RCC 7860 (cell line): ENCODE measurements around the gene NME9.

Experiments
- DNase-seq: peaks from one replicate; pipeline ENCODE4 v3.0.0-alpha.2; 2015; ENCODE audit warnings: low spot score
- FAIRE-seq: peaks from 2 replicates; lab custom pipeline; 2012; peaks lifted over from hg19 to GRCh38; lab: Jason Lieb, UNC

Gene NME9

DNA sequence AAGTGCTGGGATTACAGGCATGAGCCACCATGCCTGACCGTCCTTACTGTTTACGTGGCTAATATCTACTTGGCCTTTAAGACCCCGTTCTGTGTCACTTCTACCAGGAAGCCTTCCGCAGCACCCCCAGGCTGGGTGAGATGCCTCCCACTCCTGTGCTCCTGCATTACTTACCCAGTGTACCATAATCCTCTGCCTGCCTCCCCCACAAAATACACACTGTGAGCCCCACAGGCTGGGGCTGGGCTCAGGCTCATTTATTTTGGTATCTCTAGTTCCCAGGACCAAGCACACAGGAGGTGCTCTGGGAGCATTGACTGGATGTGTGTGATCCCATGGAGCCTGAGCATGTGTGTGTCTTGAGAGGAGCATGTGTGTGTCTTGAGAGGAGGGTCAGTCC is 33.7 kb upstream of the NME9 start:
- FAIRE-seq: no peak
- no peak for DNase-seq

DNA sequence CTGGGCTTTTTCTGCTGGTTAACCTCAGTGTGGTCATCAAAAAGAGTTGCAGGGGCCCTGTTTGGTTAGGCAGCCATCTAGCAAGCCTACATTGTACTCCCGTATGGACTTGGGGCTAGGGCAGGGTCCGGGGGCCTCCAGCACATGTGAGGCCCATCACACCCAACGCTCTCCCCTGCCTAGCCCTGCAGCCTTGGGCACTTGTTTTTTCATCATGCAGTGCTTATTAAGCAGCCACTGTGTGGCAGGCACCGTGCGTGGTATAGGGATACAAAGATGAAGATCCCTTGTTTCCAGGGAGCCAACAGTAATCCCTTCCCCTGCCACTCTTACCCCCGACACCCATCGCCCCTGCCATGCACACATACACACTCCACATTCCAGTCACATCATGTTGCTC is 32.9 kb upstream of the NME9 start:
- no peak for DNase-seq
- no peak for FAIRE-seq

DNA sequence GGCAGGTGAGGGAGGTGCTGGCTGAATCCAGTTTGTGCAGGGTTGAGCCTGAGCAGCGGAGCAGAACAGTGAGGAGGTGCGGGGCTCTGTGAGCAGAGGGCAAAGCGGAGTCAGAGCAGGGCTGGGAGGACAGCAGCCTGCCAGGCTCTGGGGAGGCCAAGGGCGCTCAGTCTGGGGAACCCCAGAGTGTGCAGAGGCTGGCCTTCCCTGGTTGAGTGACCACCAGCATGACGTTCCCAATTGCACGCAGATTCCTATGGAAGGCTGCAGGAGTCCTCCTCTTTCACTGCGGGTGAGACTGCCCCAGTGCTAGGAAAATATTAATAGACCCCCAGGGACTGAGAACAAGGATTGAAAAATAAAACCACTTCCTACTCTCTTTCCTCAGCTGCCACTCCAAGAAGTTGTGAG is 31.9 kb upstream of the NME9 start:
- peak; percentile 92 for DNase-seq
- FAIRE-seq: peak; percentile 95

DNA sequence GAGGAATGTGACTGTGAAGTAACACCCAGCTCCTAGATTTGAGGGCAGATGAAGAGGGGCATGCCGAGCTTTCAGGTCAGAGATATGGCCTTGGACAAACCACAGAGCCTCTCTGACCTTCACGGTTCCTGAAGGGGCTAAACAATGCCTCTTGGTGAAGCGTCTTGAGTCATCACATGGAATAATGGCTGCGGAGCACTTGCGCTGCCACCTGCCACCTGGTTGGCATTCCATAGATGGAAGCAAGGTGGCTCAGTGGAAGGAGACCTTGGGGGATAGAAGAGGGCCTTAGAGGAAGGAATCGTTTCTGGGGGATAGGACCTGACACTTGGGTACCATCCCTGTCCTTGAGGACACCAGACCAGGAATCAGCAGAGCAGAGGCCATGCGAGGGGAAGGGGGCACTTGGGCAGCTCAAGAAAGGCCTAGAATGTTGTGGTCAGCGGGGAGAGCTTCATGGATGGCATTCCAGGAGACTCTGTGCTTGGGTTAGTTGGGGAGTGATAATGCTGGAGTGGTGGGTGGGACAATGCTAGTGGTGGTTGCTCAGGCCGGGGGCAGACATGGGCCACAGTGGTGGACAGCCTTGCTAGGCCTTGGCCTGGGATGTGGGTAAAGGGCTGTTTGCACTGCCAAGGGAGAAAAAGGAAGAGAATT is 31.3 kb upstream of the NME9 start:
- DNase-seq (peak; percentile 37), FAIRE-seq (no peak)

DNA sequence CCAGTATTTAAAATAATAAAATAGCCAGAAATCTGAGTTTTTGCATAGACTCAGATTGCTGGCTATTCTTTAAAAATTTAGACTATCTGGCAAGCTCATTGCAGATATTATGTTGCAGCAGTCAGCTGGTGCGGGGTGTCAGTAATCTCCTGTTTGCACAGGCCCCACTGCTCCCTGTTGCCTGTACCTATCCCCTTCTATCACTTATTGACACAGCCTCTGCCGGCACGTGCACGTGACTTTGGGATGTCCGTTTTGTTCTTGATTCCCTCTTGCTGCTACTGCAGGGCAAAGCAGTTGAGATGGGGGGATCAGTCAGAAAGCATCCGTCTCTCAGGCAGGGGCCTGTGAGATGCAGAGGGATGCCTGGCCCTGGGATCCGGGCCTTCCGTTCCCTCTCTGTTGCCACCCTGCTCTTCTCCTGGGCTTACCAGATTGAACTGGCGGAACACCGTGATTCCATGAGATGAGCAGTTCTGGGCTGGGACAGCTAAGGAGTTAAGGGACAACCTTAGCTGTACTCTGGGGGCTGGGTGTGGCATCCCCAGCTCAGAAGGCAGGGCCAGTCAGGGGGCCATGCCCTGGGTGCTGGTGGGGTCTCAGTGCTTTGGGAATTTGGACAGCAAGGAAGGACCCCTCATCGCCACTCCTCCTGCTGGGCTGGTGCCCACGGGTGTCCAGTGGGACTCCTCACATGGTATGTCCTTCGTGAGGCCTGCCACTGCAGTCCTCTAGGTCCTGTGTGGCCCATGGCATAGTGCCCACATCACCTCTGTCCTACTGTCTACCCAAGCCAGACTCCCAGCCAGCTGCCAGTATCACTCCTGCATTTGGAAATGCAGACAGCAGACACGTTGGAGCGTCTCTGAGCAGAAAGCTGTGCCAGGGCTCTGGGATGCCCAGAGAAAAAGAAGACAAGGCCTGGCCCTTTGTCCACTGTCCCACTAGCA is 30.5 kb upstream of the NME9 start:
- DNase-seq: no peak
- no peak for FAIRE-seq

DNA sequence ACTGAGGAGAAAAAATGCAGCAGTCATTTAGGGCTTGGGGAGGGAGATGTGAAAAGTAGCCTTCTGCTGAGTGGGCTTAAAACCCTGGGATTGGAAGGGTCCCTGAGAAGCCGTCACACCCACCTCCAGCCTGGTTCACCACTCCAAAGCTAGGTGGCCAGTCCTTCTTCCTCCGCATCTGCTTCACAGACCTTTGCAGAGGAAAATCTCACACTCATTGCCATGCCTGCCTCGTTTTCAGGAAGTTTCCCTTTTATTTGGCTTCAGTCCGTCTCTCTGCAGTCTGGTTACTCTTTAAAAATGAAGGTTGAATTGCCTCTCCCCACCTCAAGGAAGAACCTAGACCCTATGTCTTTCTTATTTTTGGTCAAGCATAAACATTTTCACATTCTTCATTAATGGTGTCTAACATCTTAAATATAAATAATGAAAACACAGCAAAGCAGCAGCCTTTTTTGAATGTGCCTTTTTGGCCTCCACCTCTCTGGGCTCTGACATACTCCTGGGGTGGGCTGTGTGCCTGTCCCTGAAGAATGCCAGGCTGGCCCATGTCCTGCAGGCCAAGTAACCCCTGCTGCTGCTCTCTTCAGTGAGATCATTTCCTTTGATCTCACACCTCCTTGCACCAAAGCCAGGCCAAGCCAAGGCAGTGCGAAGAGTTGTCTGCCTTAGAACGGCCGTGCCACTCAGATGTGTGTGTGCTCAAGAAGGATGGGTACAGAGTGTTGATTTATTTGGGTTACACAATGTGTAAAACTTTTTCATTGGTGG is 29.7 kb upstream of the NME9 start:
- FAIRE-seq: no peak
- DNase-seq: peak; percentile 8

DNA sequence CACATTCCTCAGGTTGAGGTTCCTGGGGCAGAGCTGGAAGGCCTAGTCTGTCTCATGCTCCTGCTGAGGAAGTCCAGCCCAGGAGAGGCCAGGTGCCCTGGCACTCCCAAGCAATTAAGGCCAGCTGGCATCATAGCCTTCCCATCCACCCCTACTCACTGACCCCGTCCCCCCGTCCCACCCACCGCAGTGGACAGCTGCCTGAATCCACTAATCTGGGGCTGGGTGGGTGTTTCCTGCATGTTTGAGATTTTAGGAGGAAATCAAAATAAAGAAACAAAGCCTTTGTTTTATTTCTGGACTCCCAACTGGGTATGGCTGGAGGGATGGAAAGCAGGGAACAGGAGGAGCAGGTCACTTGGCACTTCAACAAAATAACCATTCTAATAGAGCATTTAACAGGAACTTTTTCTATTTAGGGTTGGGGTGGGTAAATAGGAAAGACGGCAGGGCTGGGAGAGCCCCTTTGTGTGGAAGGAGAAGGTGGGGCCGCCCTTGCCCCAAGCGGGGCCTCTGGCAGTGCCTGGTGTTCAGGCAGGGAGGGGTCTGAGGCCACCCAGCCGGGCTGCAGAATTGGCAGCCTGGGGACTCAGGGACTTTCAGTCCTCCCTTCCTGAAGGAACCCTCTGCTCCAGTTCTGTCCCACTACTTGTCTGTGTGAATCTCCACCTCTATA is 27.2 kb upstream of the NME9 start:
- FAIRE-seq: no peak
- no peak for DNase-seq

DNA sequence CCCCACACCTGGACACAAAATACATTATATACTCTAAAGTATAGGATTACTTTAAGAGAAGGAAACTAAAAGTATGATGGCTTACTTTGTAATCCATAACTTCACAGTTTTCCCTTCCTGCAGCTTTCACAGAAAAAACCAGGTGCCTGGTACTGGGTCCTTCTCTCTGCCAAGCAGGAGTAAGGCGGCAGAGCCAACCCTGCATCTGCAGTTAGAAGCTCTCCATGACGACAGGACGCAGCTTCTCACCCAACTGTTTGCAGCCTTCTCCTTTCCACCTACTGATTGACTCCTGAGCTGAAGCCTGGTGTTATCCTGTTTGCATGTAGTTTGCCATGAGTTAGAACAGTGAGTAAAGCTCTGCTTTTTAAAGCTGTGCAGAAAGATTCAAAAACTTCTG is 25.4 kb upstream of the NME9 start:
- DNase-seq (no peak), FAIRE-seq (no peak)

DNA sequence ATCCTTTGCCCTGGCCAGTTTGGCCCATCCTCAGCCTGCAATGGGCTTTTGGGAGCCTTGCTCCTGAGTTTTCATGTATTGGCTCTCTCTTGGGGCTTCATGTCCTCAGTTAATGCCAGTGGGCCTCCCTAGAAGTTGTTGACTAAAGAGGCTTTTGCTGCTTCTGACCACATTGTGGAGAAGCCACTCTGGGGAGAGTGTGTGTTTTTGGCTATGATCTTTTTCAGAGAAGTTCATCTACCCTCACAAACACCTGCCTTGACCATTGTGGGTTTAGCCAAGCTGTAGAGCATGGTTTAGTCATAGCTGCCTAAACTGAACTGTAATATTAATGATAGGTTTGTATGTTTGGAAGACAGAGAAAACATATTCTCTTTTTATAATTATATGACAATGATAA is 24.7 kb upstream of the NME9 start:
- DNase-seq (no peak), FAIRE-seq (no peak)

DNA sequence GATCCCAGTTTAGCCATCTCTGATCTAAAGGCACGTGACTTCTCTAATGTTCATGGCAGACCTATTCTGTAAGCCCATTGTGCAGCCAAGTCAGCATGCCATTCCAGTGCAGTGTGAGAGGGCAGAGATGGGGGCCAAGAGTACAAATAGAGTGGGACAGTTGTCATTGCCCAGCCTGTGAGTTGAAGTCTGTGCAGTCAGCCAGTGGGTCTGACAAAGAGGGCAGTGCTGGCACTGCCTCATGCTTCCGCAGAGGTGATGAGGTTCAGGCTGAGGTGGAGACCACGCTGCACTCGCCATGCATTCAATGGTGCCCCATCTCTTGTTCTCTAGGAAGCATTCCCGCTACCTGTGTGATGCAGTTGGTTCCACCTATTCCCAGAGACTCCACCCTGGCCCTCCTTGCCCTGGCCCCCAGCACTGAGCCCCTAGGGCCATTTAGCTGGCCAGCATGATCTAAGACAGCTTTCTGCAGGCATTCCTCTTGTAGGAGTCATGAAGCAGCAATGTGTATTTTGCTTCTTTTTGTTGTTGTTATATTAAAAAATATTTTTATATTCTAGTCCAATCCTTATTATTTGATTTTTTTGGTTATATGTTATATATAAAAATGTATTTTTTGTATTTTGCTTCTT is 22.4 kb upstream of the NME9 start:
- no peak for DNase-seq
- no peak for FAIRE-seq

DNA sequence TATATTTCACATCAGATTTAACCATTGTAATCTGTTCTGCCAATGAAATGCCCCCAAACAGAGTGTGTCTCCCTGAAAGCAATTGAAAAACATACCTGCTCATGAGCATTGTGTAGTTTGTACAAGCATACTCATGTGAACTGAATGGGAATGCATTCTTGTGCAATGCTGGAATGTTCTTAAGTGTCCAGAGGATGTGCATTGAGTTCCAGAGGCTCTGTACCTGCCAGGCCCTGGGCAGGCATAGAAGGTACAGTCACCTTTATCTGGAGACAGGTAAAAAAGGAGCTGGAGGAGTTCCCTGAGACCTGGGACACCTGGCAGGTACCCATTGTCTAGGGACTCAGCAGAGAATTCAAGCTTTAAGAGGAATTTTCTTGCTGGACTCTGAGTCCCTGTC is 21.5 kb upstream of the NME9 start:
- no peak for FAIRE-seq
- DNase-seq: no peak

DNA sequence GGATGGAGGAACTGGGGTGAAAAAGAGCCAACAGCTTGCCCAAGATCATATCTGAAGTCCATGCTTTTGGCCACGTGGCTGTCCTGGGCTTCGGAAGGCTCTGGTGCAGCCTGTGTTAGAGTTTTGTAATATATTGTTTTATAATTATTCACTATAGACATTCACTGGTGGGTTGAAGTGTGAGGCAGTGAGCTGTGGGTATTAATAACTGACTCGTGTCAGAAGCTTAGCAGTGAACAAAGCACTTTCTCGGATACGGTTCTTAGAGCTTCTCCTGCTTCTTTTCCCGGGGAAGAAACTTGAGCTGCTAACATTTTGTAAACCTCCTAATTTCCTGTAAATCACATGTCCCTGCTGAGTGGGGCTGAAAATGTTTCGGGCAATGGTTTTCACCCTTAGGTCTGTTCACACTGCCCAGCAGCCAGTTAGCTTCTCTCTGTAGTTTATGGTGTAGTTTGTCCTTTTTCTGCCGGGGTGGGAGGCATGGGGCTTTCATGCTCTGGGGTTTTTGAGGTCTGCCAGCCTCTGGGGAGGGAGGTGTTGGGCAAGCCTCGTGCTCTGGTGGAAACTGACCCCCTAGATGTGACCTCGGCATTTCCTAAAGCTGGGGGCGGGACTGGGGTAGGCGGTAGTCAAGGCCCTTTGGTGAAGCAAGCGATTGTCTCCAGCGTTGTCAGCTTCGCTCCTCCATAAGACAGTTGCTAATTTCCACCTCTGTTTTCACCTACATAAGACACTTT is 20.4 kb upstream of the NME9 start:
- DNase-seq (no peak), FAIRE-seq (no peak)

DNA sequence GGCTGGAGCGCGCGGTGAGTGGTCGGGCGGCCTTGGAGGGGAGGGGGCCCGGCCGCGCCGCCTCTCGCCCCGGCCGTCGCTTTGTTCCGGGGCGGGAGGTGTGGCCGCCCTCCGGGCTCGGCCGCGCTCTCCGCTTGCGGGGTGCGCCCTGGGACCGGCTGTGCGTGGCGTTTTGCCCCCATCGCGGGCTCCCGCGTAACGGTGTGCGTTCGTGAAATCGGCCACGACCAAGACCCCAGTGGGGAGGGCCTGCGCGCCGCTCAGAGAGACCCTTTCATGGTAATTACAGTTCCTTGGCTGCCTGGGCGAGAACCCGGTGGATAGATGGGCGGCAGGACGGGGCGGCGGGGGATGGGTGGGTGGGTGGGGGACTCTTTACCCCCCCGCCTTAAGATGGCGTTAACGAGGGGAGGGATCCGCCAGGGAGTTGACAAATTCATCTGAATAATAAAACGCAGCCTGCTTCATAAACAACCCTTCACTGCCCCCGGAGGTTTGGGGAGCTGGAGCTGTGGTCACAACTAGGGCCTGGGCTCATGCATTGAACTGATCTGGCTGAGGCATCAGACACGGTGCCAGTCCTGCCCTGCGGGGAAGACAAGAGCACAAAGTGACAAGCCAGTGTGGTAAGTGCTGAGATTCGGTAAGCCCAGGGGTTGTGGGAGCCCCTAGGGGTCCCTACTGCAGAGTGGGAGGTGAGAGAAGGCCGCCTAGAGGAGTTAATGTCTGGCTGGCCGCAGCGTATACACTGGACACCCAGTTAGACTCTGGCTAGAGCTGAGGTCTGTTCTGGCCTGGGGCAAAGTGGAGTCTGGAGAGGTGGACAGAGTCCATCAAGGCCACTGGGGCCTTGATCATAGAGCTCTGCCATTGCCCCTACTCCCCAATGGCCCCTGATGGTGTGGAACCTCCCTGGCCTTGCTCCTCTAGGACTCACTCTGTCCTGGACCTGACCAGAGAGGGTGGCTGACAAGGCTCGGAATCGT is 19.4 kb upstream of the NME9 start:
- FAIRE-seq (no peak), DNase-seq (no peak)

DNA sequence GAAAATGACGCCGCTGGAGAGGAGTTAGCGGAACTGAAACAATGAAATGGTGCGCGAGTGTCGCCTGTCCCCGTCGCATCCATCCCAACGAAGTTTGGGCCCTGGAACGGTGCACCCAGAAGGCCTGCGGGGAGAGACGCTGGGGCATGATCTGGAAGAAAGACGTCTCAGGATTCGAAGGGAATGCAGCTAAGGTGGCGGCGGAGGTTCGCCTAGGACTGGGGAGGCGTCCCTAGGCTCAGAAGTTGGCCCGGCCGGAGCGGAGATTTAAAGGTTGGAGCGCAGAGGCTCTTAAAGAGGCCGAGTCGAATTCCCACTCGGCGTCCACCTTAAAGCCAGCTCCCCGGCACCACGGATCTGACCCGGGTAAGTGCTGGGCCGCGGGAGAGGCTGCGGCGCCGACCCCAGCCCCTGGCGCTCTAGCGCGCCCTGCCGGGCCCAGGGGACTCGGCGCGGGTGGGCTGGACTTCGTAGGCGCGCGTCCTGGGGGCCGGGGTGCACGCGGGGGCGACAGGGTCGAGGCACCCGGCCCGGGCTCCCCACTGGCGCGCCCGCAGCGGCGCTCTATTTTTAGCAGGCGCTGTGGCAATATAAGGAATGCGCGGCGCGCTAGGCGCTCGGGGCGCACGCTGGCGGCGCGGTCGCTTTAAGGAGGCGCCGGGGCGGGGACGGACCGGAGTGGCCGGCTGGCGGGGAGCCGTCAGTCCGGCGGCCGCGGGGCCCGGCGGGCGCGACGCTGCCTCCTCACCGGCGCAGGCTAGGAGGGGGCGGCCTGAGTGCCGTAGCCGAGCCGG is 18.5 kb upstream of the NME9 start, which contains the start of gene MRAS:
Gene MRAS (plus strand): TSS at position 620 of the 794 bp plus-strand sequence. CDS start 24,305 bp downstream, outside the sequence.
- no peak for FAIRE-seq
- peak; percentile 60 for DNase-seq

DNA sequence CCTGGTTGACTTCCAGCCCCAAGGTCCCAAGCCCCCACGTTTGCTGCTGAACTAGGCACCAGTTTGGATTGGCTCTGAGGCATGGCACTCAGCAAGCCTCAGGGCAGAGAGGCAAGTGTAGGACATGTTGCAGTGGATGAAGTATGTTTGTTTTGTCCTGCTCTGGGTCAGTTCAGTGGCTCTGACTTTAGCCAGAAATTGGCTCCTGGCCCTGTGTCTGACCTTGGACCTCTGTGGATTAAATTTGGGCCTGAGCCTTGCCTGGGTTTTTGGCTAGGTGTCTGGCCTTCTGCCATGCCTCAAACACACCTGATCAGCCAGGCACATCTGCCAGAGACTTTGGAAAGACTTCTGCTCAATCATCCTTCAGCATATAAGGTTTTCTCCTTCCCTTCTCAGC is 15.1 kb upstream of the NME9 start:
- no peak for DNase-seq
- no peak for FAIRE-seq

DNA sequence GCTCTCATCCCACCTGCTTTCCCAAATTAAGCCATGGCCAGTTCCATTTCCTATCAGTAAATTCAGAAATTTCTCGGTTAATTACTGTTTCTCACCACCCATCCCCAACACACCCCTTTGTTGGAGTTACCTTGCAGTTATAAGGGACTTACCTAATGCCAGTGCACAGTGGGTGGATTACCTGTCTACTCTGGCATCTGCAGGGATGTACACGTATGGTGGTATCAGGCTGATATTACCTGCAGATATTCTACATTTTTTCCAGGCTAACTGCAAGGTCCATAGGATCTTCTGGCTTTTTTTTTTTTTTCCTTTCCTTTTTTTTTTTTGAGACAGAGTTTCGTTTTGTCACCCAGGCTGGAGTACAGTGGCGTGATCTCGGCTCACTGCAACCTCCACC is 10.9 kb upstream of the NME9 start:
- FAIRE-seq (no peak), DNase-seq (no peak)

DNA sequence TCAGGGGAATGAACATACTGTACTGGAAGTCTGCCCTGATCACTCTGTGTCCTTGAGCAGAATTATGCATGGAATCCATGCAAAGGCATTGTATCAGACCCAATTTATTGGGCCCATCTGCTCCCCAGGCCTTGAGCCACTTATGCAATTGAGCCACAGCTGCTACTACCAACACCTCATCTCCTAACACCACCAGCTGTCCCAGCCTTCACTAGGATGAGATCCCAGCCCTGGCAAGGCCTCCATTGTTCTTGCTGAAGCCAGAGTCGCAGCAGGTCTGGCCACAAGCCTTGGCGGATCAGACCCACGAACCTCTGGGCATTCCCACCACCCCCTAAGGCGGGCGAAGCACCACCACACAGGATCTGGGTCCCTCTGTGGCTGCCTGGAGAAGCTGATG is 9.2 kb upstream of the NME9 start:
- DNase-seq: no peak

DNA sequence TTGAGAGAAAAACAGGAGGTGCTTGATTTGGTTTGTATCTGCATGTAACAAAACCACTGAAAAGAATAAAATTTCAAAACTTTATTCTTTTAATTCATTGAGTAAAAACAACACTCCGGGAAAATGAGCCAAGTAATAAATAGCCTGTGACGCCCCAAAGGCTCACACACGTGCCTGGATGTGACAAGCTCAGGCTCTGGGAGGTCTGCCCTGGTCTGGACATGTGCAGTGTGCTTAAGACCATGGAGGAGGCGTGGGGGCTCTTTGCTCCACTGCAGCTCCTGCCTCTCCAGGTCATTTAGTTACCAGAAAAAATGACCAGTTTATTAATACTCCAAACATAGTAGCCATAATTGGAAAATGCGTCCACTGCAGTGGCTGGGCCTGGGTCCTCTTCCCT is 8.6 kb upstream of the NME9 start:
- FAIRE-seq (no peak), DNase-seq (no peak)

More for the DNA sequence above, 9.2 kb upstream of the NME9 start:
- no peak for FAIRE-seq
